Measurements from ENCODE around the gene ROR2.

Gene ROR2

DNA sequence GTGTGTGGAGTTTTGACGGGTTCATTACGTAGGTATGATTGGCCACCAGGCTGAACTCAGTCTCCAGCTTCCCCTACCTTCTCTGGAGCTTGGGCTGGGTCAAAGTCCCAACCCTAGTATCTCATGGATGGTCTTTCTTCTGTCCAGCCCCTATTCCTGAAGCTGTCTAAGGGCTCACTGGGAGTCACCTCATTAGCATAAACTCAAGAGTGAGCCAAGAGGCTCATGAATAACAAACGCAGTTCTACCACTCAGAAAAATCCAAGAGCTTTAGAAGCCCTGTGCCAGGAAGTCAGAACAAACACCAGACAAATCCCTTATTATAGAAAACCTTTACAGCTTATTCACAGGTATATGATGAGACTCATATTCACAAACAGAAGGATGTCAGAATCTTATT is 346.1 kb downstream of the ROR2 start:
- DNase-seq = no peak

DNA sequence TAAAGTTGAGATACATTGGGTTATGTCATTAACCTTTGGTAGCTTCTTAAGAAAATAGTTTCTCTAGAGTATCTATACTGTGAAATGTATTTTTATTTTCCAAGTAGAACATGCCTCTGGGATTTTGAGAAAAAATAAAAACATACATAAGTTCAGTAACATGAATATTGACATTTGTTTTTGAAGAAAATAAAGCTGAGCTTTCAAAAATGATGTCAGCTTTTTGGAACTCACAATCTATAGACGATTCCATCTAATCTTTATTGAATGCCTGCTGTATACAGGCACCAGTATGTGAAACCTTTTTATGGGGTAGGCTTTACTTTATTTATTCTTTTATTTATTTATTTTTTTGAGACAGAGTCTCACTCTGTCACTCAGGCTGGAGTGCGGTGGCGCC is 350.5 kb downstream of the ROR2 start:
- no peak for DNase-seq

DNA sequence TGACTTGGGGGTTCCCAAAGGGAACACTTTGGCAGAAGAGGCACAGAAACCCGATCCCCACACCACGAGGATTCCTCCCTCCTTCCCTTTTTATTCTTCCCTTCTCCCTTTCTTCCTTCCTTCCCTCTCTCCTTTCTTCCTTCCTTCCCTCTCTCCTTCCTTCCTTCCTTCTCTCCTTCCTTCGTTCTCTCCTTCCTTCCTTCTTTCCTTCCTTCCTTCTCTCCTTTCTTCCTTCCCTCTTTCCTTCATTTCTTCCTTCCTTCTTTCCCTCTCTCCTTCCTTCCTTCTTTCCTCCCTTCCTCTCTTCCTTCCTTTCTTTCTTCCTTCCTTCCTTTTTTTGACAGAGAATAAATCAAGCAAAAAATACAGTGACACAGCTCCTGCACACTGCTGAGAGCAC is 358.4 kb downstream of the ROR2 start:
- DNase-seq = no peak

DNA sequence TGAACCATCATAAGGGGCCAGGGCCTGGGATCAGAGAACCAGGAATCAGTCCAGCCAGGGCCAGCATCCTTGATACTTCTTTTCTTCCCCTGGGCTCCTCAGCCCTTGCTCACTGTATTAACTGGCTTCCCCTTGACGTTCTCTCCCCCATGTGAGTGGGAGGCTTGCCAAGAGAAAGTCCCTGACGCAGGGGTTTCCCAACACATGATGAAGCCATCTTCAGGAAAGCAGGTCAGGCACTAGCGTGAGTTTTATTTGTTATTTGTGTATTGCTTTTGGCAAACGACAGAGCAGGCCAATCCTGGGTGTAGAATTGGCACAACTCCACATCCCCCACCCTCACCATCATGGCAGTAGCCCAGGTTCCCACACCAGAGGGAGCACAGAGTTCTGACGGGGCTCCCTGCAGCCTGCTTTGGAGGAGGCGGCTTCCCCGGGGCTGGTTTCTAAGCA is 360.9 kb downstream of the ROR2 start:
- no peak for DNase-seq

DNA sequence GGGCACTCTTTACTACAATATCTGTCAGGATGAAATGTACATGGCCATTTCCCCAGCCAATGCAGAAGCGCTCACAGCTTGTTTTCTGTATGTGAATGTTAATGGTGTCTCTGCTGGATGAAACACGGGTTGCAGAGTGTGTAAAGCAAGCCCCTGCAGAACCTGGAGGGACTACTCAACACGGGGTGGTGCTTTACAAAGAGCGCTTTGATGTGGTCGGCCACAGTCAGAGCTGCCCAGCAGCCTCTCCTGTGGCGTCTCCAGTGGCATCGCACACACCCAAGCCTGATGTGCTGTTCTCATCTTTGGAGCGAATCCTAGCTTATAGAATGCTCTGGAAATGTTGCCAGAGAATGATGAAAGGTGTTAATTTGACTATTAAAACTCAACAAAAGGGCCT is 363.7 kb downstream of the ROR2 start:
- DNase-seq = no peak

DNA sequence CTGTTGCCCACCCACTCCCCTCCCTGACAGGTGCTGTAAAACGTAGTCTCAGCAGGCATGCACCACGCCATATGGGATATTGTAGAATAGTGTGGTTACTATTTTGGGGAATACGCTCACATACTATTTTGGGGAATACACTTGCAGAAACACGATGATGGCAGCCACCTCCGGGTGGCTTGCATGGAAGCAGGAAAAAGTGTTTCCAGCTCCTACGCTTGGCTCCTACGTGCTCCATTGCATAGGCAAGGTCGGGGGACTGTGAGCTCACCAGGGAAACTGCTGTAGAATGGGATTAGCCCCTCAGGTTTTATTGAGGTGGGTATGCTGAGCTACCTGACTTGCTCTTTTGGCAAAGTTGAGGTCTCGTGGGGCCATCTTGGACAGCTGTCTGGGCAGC is 366.1 kb downstream of the ROR2 start:
- no peak for DNase-seq

DNA sequence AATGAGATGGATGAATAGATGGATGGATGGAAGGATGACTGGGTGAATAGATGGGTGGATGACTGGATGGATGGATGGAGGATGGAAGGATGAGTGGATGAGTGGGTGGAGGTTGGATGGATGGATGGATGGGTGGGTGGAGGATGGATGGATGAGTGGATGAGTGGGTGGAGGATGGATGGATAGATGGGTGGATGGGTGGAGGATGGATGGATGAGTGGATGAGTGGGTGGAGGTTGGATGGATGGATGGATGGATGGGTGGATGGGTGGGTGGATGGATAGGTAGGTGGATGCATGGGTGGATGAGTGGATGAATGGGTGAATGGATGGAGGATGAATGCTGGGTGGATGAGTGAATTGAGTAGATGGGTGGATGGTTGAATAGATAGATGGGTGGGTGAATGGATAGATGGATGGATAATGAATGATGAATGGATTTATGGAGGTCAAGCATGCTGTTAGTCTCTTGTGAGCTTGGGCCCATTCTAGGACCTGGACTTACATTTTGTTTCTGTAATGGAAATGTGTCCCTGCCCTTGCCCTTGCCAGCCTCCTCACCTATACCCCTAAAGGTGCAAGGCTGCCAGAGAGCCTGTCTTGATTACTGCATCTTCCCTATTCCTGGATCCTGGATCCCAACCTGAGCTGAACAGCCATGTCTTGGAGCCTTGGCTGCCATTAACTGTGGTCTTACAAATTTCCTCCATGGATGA is 366.7 kb downstream of the ROR2 start:
- DNase-seq = no peak

DNA sequence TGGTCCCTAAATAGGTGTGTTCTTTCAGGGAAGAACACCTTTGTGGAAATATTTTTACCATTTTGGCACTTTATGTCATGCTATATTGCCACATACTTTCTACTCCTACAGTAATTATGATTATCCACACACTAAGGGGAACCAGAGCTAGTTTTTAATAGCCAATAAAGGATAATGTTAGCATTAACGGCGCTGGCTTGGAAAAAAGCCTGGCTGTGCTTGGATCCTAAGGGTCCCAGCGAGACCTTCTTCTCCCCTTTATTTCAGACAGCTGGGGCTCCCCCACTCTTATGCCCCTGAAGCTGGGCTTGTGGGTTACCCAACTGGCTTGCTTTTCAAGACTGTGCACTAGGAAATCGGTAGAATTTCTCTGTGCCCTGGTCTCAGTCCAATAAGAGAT is 367.8 kb downstream of the ROR2 start:
- no peak for DNase-seq

DNA sequence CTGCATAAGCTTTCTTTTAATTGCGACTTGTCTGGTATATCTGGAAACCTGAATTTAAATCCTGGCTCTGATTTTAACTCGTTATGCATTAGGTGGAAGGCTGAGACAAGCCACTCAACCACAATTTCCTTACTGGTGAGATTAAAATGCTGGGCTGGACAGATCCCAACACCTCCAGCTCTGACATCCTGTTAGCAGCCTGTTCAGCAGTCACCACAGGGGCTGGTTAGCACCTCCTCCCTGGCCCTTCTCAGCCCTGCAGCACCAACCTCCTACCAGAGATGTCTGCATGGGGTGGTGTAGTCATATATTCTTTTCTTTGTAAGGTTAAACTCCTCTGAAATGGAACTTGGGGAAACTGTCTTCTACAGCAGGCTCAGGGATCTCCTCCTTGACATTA is 369.9 kb downstream of the ROR2 start:
- no peak for DNase-seq

DNA sequence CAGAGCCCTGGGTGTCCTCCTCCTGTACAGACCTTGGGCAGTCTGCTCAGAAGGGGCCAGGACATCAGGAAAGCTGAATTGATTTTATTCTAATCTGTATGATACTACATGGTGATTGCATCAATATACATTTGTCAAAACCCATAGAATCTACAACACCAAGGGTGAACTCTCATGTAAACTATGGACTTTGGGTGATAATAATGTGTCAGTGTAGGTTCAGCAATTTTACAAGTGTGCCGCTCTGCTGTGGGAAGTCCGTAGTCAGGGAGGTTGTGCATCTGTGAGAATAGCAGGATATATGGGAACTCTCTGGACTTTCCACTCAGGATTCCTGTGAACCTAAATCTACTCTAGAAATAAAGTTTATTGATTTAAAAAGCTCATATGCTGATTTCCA is 371.1 kb downstream of the ROR2 start:
- DNase-seq = no peak

DNA sequence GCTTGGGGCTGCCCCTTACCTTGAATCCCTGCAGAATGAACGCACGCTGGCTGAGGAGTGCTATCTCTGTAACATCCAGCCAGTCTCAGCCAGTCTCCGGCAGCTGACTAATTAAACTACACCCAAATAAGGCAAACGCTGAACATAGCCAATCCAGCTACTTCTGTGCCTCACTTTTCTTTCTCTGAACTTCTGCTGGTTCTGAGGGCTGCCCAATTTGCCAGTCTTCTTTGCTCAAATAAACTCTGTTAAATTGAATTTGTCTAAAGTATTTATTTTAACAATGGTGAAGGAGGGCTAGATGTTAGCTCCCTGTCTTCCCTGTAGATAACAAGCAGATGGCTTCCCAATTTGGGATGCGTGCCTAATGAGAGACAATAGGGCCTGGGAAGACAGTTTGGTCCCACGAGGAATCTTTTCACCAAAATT is 372.4 kb downstream of the ROR2 start:
- no peak for DNase-seq

DNA sequence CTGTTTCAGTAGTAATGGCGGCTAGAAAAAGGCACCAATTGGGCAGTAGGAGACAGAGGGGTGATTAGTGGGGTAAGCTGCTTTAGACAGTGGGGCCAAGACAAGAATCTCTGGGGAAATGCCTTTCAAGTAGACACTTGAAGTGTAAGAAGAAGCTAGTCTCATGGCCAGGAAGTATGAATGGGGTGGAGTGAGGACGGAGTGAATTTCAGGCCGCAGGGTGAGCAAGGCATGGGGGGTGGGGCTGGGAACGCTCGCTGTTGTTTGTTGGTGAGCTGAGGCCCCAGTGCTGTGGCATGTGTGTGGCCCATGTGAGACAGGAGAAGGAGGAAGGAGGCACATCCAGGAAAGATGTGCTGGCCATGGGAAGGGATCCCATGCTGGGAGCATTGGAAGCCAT is 377.2 kb downstream of the ROR2 start:
- no peak for DNase-seq

DNA sequence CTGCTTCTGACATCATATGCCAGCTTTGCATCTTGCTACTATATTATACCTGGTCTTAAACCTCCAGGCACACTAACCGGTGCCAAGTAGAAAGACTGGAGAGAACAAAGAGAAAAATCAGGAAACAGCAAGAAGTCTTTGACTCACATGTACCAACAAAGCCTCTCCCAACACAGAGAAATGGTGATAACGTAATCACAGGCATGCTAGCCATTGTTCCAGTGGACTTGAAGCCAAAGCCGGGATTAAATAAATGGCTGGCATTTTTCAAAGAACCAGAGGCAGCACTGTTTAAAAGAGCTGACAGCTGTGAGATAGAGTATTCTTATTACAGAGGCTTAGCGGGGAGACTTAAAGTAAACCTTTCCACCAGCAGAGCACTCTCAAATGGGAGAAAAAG is 378.0 kb downstream of the ROR2 start:
- DNase-seq = no peak

DNA sequence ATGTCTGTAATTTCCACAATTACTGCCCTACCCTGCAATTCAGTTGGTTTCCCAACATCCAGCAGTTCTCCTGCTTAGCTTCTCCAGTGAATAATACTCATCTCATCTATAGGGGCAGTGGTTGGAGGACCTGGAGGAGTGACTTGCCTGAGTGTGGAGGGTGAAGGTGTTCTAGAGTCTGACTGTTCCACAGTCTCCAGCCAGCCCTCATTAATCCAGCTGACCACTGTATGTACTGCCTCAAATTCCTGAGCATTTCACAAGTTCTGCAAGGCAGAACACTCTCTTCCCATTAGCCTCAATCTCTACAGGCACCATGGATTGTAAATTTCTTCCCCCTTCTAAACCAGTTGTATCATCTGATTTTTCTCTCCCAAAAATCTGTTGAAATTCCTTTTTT is 379.0 kb downstream of the ROR2 start:
- DNase-seq = no peak

DNA sequence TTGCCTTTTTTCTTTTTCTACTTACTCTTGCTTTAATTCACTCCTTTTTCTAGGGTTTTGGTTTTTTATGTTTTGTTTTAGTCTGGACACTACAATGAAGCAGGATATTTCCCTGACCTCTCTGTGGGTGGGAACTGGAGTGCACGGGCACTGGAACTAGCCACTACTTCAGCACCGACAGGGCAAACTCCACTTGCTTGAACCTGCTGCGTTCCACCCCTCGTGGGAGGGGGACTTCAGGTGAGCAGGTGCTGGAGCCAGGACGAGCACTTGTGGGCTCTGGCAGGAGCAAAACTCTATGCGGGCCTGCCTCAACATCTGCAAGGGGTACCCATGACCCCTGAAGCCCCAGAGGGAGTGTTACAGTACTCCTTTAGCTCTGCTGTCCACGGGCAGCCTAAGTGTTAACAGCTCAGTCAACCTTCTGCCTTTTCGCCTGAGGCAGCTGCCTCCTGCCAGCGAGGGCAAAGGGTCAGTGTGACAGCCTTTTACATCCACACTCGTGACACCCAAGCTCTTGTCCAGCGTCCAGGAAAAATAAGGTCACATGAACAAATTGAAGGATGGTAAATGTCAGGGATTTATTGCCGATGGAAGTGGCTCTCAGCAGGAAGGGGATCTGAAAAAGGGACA is 382.3 kb downstream of the ROR2 start:
- no peak for DNase-seq

DNA sequence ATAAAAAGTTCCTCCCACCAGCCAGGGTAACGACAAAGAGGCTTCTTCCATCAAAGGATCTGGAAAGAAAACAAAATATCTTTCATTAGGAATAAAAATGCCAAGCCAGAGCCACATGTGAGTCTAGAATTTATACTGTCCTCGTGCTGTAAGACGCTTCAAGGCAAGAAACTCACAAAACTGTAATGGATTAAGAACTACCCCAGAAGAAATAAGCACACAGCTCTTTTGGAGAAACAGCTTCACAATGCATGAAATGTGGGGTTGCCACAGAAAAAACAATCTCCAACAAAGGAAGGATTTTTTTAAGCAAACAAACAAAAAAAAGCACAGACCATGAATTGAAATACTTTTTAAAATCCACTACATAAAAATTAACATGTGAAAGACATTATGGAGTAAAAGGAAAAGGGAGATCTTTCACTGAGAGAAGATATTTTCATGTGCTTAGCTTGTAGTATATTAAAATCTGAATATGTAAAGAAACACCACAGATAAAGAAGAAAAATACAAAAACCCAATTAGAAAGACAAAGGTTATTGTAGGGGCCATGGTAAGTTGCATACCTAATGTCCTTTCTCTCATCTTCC is 385.9 kb downstream of the ROR2 start:
- no peak for DNase-seq

DNA sequence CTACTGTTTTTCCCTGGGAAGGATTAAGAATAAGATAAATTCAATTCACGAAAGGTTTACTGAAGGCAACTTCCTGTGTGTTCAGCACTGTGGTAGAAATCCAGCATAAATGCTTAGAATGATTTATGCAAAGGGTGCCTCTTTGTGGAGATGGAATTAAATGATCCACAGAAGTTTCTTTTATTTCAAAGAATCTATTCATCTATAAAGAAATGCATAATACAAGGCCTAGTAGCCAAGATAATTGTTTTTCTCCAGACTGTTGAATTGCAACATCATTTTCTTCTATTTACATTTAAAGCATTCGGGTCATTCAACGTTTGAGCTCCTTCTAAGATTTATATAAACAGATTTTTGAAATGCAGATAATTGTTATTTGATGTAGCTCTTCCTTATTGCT is 387.6 kb downstream of the ROR2 start:
- no peak for DNase-seq

DNA sequence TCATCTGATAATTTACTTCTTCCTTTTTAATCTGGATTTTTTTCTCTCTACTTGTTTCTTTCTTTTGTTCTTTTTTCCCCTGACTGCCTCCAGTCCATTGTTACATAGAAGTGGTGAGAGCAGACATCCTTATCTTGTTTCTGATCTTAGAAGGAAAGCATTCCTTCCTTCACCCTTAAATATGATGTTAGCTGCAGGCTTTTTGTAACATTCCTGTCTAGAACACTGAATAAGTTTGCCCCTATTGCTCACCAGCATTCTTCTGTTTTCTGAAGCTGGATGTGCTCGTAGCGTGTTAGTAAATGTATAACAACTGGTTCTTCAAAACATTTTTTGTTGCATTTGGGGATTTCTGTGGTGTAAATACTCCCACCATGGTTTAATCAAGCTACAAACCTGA is 389.7 kb downstream of the ROR2 start:
- DNase-seq = no peak

DNA sequence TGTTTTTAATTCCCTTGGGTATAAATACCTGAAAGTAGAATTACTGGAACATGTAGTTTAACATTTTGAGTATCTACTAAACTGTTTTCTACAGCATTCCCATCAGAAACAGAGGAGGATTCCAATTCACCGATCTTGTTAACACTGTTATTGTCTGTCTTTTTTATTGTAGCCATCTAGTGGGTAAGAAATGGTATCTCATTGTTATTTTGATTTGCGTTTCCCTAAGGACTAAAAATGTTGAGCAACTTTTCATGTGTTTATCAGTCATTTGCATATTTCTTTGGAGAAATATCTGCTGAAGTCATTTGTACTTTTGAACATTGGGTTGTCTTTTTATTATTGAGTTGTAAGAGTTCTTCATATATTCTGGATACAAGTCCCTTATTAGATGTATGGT is 391.1 kb downstream of the ROR2 start:
- DNase-seq = no peak

DNA sequence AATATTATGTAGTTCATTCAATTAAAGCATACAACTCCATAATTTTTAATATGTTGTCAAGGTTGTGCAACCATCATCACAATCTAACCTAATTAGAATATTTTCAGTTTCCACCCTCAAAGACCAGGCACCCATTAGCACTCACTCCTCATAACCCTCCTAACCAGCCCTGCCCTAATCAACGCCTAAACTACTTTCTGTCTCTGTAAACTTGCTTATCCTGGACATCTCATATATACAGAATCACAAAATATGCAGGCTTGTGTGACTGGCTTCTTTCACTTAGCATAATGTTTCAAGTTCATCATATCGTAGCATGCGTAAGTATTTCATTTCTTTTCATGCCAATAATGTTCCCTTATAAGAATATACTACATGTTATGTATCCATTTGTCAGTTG is 391.6 kb downstream of the ROR2 start:
- no peak for DNase-seq

DNA sequence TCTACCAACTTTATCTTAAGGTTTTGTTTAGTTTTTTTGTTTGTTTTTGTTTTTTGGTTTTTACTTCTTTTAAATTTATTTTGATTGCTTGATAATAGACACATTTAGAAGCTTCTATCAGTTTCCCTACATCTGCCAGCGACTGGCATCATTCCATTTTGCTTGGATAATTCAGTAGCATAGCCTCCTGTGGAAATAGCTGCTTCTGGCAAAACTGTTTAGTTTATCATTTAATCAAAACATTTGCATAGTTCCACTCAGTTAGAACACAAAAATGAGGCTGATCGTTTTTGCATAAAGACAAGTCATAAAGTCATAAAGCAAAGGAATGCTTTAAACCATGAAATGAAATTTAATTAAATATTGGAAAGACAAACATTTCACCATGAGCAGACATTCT is 392.7 kb downstream of the ROR2 start:
- no peak for DNase-seq

DNA sequence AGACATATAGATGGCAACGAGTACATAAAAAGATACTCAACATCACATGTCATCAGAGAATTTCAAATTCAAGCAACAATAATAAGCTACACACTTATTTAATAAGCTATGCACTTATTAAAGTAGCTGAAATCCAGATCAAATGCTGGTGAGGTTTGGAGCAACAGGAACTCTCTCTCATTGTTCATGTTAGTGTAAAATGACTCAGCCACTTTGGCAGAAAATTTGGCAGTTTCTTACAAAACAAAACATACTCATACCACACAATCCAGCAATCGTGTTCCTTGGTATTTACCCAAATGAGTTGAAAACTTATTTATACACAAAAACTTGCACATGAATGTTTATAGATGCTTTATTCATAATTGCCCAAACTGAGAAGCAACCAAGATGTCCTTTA is 394.9 kb downstream of the ROR2 start:
- DNase-seq = no peak

DNA sequence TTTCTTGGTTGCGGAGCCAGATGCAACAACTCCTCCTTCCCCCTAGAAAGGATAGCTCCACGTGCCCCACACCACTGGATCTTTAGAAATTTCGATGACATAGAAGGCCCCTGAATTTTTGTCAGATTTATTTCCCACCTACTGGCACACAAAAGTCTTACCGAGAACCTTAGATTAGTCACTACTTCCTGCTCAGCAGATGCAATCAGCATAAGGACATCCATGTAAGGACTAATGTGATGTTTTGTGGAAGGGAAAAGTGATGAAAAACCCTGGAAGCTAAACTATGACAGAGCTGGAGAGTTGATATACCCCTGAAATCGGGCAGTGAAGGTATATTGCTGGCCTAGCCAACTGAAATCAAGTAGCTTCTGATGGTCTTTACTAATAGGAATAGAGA is 400.9 kb downstream of the ROR2 start:
- DNase-seq = no peak

DNA sequence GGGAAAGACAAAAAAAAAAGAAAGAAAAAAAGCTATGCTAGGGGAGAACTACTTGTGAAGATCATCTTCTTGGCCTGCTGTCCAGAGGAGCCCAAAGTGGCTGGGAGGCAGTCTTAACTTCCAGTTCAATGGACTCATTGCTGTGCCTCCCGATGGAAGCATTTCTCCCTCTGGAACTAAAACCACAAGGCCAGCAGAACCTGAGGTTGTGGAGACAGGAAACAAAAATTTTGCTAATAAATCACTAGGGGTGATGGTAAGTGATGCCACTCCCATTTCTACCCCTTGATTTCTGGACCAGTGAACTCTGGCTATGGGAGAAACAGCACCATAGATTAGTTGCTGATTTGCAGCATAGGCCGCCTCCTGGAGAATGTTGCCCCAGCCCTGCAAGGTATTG is 402.9 kb downstream of the ROR2 start:
- no peak for DNase-seq

DNA sequence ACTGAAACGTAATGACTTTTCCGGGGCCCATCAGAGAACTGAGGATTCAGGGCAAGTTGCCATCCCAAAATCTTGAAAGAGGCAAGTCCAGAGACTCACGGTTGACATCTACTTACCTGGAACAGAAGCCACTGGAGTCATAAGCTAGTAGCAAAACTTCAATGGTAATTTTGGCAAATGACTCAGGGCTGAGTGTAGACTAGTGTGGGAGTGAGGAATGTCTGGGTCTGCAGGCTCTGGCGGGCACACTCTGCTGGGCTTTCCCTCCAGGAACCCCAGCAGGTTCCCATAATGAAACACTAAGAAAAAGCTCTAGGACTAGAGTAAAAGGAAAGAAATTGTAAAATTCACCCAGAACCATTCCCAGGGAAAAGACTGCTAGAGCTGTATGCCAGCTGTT is 403.5 kb downstream of the ROR2 start:
- DNase-seq = no peak
